HEK293 (cell line): Measurements from ENCODE around the gene LHFPL2.

Source experiments
- CTCF ChIA-PET: fragments of 350-600 bp; formaldehyde crosslinking; extraction: SDS; loops from one replicate; lab custom pipeline; 2021; ENCODE audit warnings: antibody characterized with exemption; lab: Yijun Ruan, JAX
- POLR2A ChIA-PET: fragments of 300-600 bp; formaldehyde crosslinking; extraction: SDS; loops from one replicate; lab custom pipeline; 2020; ENCODE audit warnings: antibody characterized with exemption, inconsistent platforms; lab: Yijun Ruan, JAX
- H3K27ac ChIP-seq: fragments of 200-500 bp; sonication (Bioruptor generic); 2 replicates; pipeline ENCODE4 v1.5.1; 2014; ENCODE audit warnings: low read depth, low read length, control low read depth, inconsistent platforms; ENCODE audit errors: extremely low read depth
- H3K36me3 ChIP-seq, 2 experiments: fragments of 200-500 bp in 1 of 2; sonication (Bioruptor generic) in 1 of 2; 1 replicate in 1 of 2; 2 replicates in 1 of 2; pipeline ENCODE4 v1.5.1; 2014 to 2017; ENCODE audit warnings: inconsistent platforms in 2 of 2, low read length in 2 of 2; ENCODE audit not compliant: control insufficient read depth in 2 of 2, insufficient read depth in 1 of 2
- H3K4me1 ChIP-seq: fragments of 200-500 bp; sonication (Bioruptor generic); 2 replicates; pipeline ENCODE4 v1.5.1; 2014; ENCODE audit warnings: mild to moderate bottlenecking, low read length, inconsistent platforms; ENCODE audit not compliant: control insufficient read depth, insufficient read depth
- H3K4me3 ChIP-seq: 2 replicates; pipeline ENCODE4 v1.5.1; 2011; ENCODE audit warnings: low read depth, mild to moderate bottlenecking, control low read depth, low read length, moderate library complexity
- H3K9me3 ChIP-seq: fragments of 200-500 bp; sonication (Bioruptor generic); 2 replicates; pipeline ENCODE4 v1.5.1; 2014; ENCODE audit warnings: low read depth, low read length, inconsistent platforms; ENCODE audit not compliant: control insufficient read depth, insufficient read depth
- BCL6B ChIP-seq: fragments of 450-650 bp; formaldehyde crosslinking; IDR thresholded peaks from 2 replicates; pipeline ENCODE4 v1.5.1; 2017; ENCODE audit warnings: missing biosample characterization, missing genetic modification characterization
- HIC1 ChIP-seq: fragments of 450-650 bp; formaldehyde crosslinking; IDR thresholded peaks from 2 replicates; pipeline ENCODE4 v1.5.1; 2016; ENCODE audit warnings: missing biosample characterization, missing genetic modification characterization
- KLF17 ChIP-seq: fragments of 450-650 bp; formaldehyde crosslinking; IDR thresholded peaks from 2 replicates; pipeline ENCODE4 v1.5.1; 2016; ENCODE audit warnings: missing biosample characterization, missing genetic modification characterization
- KLF7 ChIP-seq: fragments of 450-650 bp; formaldehyde crosslinking; IDR thresholded peaks from 2 replicates; pipeline ENCODE4 v1.5.1; 2016; ENCODE audit warnings: missing biosample characterization, missing genetic modification characterization, borderline replicate concordance
- PRDM6 ChIP-seq: fragments of 450-650 bp; formaldehyde crosslinking; IDR thresholded peaks from 2 replicates; pipeline ENCODE4 v1.5.1; 2017; ENCODE audit warnings: missing biosample characterization, missing genetic modification characterization
- SETDB1 ChIP-seq: IDR thresholded peaks from one replicate; pipeline ENCODE4 v1.6.1; 2017; ENCODE audit warnings: mild to moderate bottlenecking, low read length, moderate library complexity, mixed read lengths; ENCODE audit not compliant: insufficient read length
- TSHZ1 ChIP-seq: fragments of 450-650 bp; formaldehyde crosslinking; IDR thresholded peaks from 2 replicates; pipeline ENCODE4 v1.5.1; 2016; ENCODE audit warnings: missing biosample characterization, missing genetic modification characterization, borderline replicate concordance
- YY1 ChIP-seq: fragments of 450-650 bp; formaldehyde crosslinking; IDR thresholded peaks from 2 replicates; pipeline ENCODE4 v1.5.1; 2018; ENCODE audit warnings: missing biosample characterization, missing genetic modification characterization
- ZFP3 ChIP-seq: fragments of 450-650 bp; formaldehyde crosslinking; IDR thresholded peaks from 2 replicates; pipeline ENCODE4 v1.5.1; 2016; ENCODE audit warnings: low read depth, missing biosample characterization, missing genetic modification characterization
- ZFP37 ChIP-seq: fragments of 450-650 bp; formaldehyde crosslinking; IDR thresholded peaks from 2 replicates; pipeline ENCODE4 v1.5.1; 2016; ENCODE audit warnings: missing biosample characterization, missing genetic modification characterization
- ZIC2 ChIP-seq: fragments of 450-650 bp; formaldehyde crosslinking; IDR thresholded peaks from 2 replicates; pipeline ENCODE4 v1.5.1; 2016; ENCODE audit warnings: missing biosample characterization, missing genetic modification characterization
- ZNF10 ChIP-seq: fragments of 450-650 bp; formaldehyde crosslinking; IDR thresholded peaks from 2 replicates; pipeline ENCODE4 v1.5.1; 2017; ENCODE audit warnings: missing biosample characterization, missing genetic modification characterization
- ZNF114 ChIP-seq: fragments of 450-650 bp; formaldehyde crosslinking; IDR thresholded peaks from 2 replicates; pipeline ENCODE4 v1.5.0; 2017; ENCODE audit warnings: missing biosample characterization, missing genetic modification characterization
- ZNF121 ChIP-seq: fragments of 450-650 bp; formaldehyde crosslinking; IDR thresholded peaks from 2 replicates; pipeline ENCODE4 v1.5.1; 2016; ENCODE audit warnings: missing biosample characterization, missing genetic modification characterization
- ZNF175 ChIP-seq: fragments of 450-650 bp; formaldehyde crosslinking; IDR thresholded peaks from 2 replicates; pipeline ENCODE4 v1.5.1; 2016; ENCODE audit warnings: missing biosample characterization, missing genetic modification characterization
- ZNF18 ChIP-seq: fragments of 450-650 bp; formaldehyde crosslinking; IDR thresholded peaks from 2 replicates; pipeline ENCODE4 v1.5.1; 2016; ENCODE audit warnings: missing biosample characterization, missing genetic modification characterization
- ZNF248 ChIP-seq: fragments of 450-650 bp; formaldehyde crosslinking; IDR thresholded peaks from 2 replicates; pipeline ENCODE4 v1.5.1; 2017; ENCODE audit warnings: missing biosample characterization, missing genetic modification characterization
- ZNF48 ChIP-seq: fragments of 450-650 bp; formaldehyde crosslinking; IDR thresholded peaks from 2 replicates; pipeline ENCODE4 v1.5.1; 2016; ENCODE audit warnings: missing biosample characterization, missing genetic modification characterization
- ZNF626 ChIP-seq: fragments of 450-650 bp; sonication (Bioruptor Pico); formaldehyde crosslinking; IDR thresholded peaks from 2 replicates; pipeline ENCODE4 v1.5.1; 2018; ENCODE audit warnings: missing biosample characterization, missing genetic modification characterization, inconsistent platforms
- ZNF660 ChIP-seq: fragments of 450-650 bp; IDR thresholded peaks from 2 replicates; pipeline ENCODE4 v1.5.1; 2018; ENCODE audit warnings: missing biosample characterization, mild to moderate bottlenecking, missing genetic modification characterization

The LHFPL2 gene

GRCh38 chr5:78613756-78614155 is 34.8 kb downstream of the LHFPL2 start:
- CTCF ChIA-PET, result interaction anchor here (0.7 to 1.9 kb wide), 3 partner anchors 13 to 378 kb away, joined by 3 to 4 read pairs (median 4); no protein-coding TSS in a partner anchor
- POLR2A ChIA-PET, result no interaction called here
- Histone ChIP-seq H3K27ac (no peak overlapping the region), H3K4me3 (no peak overlapping the region), H3K4me1 (0 out of 2 replicates have a peak, but pooled peaks cover 2% of the 10 kb centered on the region), H3K9me3 (no peaks in the 10 kb centered on the region), H3K36me3 (peaks cover 0 to 13% of the 10 kb centered on the region in 2 experiments; a peak in 2 of 3 replicates)
- TF ChIP-seq ZNF121 (tag by site-specific recombination) (no peak), TSHZ1 (tag by site-specific recombination) (no peak), SETDB1 (no peak), ZFP37 (no peak), ZNF248 (tag by site-specific recombination) (no peak), BCL6B (tag by site-specific recombination) (no peak), ZNF660 (tag by site-specific recombination) (no peak), ZNF10 (no peak), ZNF18 (tag by site-specific recombination) (no peak), ZNF114 (no peak), HIC1 (tag by site-specific recombination) (no peak), KLF17 (tag by site-specific recombination) (no peak), ZNF626 (tag by site-specific recombination) (no peak)

- POLR2A ChIA-PET, result no interaction called here
- Histone ChIP-seq H3K4me3 (no peak overlapping the region), H3K27ac (no peak overlapping the region), H3K36me3 (peaks cover 0 to 8% of the 10 kb centered on the region in 2 experiments; a peak in 2 of 3 replicates), H3K9me3 (no peaks in the 10 kb centered on the region), H3K4me1 (0 out of 2 replicates have a peak, but pooled peaks cover 2% of the 10 kb centered on the region)
- CTCF ChIA-PET, result interaction anchor here (0.5 to 1.9 kb wide), 3 partner anchors 13 to 377 kb away, joined by 3 to 4 read pairs (median 4); no protein-coding TSS in a partner anchor
- TF ChIP-seq ZNF175 (no peak), ZNF248 (tag by site-specific recombination) (no peak), ZFP3 (tag by site-specific recombination) (no peak), KLF17 (tag by site-specific recombination) (no peak), BCL6B (tag by site-specific recombination) (no peak), YY1 (tag by site-specific recombination) (no peak), KLF7 (tag by site-specific recombination) (no peak), ZIC2 (tag by site-specific recombination) (no peak), ZNF48 (tag by site-specific recombination) (no peak), PRDM6 (tag by site-specific recombination) (no peak)
These were observed 35.4 kb downstream of the LHFPL2 start for GRCh38 chr5:78613151-78613533.
